Measurements from ENCODE around the gene MAP6D1.

The MAP6D1 gene

GRCh38 chr3:183766107-183766506 is 59.3 kb downstream of the MAP6D1 start:
- H3K4me3 ChIP-seq (ENCODE audit: low read depth, low read length), result no peak overlapping the region
- DNase-seq (ENCODE audit: low read depth), result no peak
- TF ChIP-seq CTCF (conservative IDR thresholded peaks at IDR 0.05; ENCODE audit: low read depth, low read length), result no peak

Data from choroid plexus epithelial cell (primary cell).